Right cardiac atrium (tissue), 5 donors: ENCODE results near the gene NRDE2. TPM values are rescaled to one million over a fixed set of nuclear protein-coding genes. Genes with fewer than 3 reads are reported as not detected.

Experiments
- ATAC-seq, 2 donors: fragments of 200-7000 bp; cut with Tn5 transposase; one replicate each; pipeline versions ENCODE4 v1.8.0 to v1.9.1; 2020; ENCODE audit warnings: moderate library complexity in 2 of 2, mild to moderate bottlenecking in 1 of 2
- DNase-seq, 3 donors: peaks; one replicate each; pipeline ENCODE4 v3.0.0-alpha.2; 2020
- H3K27ac ChIP-seq: one replicate; pipeline ENCODE4 v1.5.1; 2013; ENCODE audit warnings: mild to moderate bottlenecking, low read length, control low read depth, moderate library complexity
- H3K27me3 ChIP-seq: one replicate; pipeline ENCODE4 v1.6.1; 2013; ENCODE audit not compliant: control insufficient read depth, insufficient read depth
- H3K4me1 ChIP-seq: one replicate; pipeline ENCODE4 v1.6.1; 2013; ENCODE audit warnings: low read length; ENCODE audit not compliant: control insufficient read depth, insufficient read depth
- H3K4me3 ChIP-seq: one replicate; pipeline ENCODE4 v1.5.1; 2013; ENCODE audit warnings: low read length, control low read depth
- H3K9me3 ChIP-seq: one replicate; pipeline ENCODE4 v1.6.1; 2013; ENCODE audit warnings: low read length; ENCODE audit not compliant: control insufficient read depth
- WGBS: extraction: QIAGEN DNeasy Blood & Tissue Kit; methylation state at CpG from one replicate; pipeline ENCODE4 v1.1.7; 2013; 5-methylcytosine and 5-hydroxymethylcytosine counted together
- intact Hi-C, 4 donors: fragments of 100-400 bp; cut with DNase I; formaldehyde crosslinking; loops; one replicate each; pipeline versions ENCODE4 v1.11.0 to v1.14.0; 2022 to 2023
- polyA plus RNA-seq: library from polyadenylated mRNA; stranded (reverse); fragments of 200-250 nt; gene quantifications from one replicate; pipeline ENCODE4 v1.2.3, GENCODE V29; 2013
- total RNA-seq, 4 donors: library from RNA; stranded (reverse); fragmentation: NEBNext Ultra II Directional; extraction: Animal tissue kit (Norgen Biotek cat#: 25700); gene quantifications; one replicate each; pipeline ENCODE4 v1.2.1, GENCODE V29; 2021
- donor health status: healthy with polysubstance abuse.
- donor health status: DM: no; HTN: yes; CAD: no.
- donor health status: DM: no; HTN: no; CAD: no.
- donor health status: DM: no; HTN: yes; CAD: no; lungs with severe emphysema.
- donor health status: DM: yes; HTN: yes; CAD: no.

Gene NRDE2
- total and polyA plus RNA-seq, 5 donors = 6.2 to 15.3 (median 12.3) TPM

GRCh38 chr14:90361865-90362557, 30.3 kb upstream of the NRDE2 start:
- DNase-seq (no peak), ATAC-seq (no peak)
- intact Hi-C loops = no loop called here
- Histone ChIP-seq H3K4me3 (no peak overlapping the region), H3K27ac (no peak overlapping the region), H3K9me3 (no peaks in the 10 kb centered on the region), H3K27me3 (no peaks in the 10 kb centered on the region), H3K4me1 (no peaks in the 10 kb centered on the region)
- 80% methylated on average over 7 of the region's 7 CpGs for WGBS

GRCh38 chr14:90358359-90358758, 26.6 kb upstream of the NRDE2 start:
- intact Hi-C loops = no loop called here
- WGBS = 87% methylated on average over 4 of the region's 4 CpGs
- no peaks in the 10 kb centered on the region for H3K4me1 ChIP-seq

GRCh38 chr14:90356925-90357324, 25.2 kb upstream of the NRDE2 start:
- no peak for ATAC-seq
- H3K4me1 ChIP-seq = no peaks in the 10 kb centered on the region
- H3K27me3 ChIP-seq = no peaks in the 10 kb centered on the region
- intact Hi-C loops = no loop called here
- 92% methylated on average over 1 of the region's 1 CpG for WGBS
- no peak overlapping the region for H3K27ac ChIP-seq
- no peak for DNase-seq
- no peak overlapping the region for H3K4me3 ChIP-seq
- H3K9me3 ChIP-seq = no peaks in the 10 kb centered on the region

More at GRCh38 chr14:90358359-90358758, 26.6 kb upstream of the NRDE2 start:
- ATAC-seq = no peak
- no peak overlapping the region for H3K4me3 ChIP-seq
- H3K27ac ChIP-seq = no peak overlapping the region
- no peaks in the 10 kb centered on the region for H3K9me3 ChIP-seq
- no peak for DNase-seq
- H3K27me3 ChIP-seq = no peaks in the 10 kb centered on the region

- no peak overlapping the region for H3K27ac ChIP-seq
- 83% methylated on average over 8 of the region's 8 CpGs for WGBS
- H3K4me1 ChIP-seq = no peaks in the 10 kb centered on the region
- no peaks in the 10 kb centered on the region for H3K9me3 ChIP-seq
- no peak for ATAC-seq
- H3K4me3 ChIP-seq = no peak overlapping the region
- intact Hi-C loops = no loop called here
- DNase-seq = no peak
- H3K27me3 ChIP-seq = no peaks in the 10 kb centered on the region
These were observed 24.1 kb upstream of the NRDE2 start for GRCh38 chr14:90355540-90356518.

- Histone ChIP-seq H3K9me3 (no peaks in the 10 kb centered on the region), H3K4me3 (no peak overlapping the region), H3K27me3 (no peaks in the 10 kb centered on the region), H3K4me1 (no peaks in the 10 kb centered on the region), H3K27ac (no peak overlapping the region)
- WGBS = 66% methylated on average over 16 of the region's 16 CpGs
- ATAC-seq (peak; percentile 69 to 93), DNase-seq (peak; percentile 39 to 66 (median 64))
- intact Hi-C loops = no loop called here
These were observed 23.0 kb upstream of the NRDE2 start for GRCh38 chr14:90354551-90355298.

- no peak for ATAC-seq
These were observed 18.0 kb upstream of the NRDE2 start for GRCh38 chr14:90349739-90350138.

GRCh38 chr14:90348270-90348669, 16.5 kb upstream of the NRDE2 start:
- ATAC-seq (no peak), DNase-seq (no peak)
- Histone ChIP-seq H3K27ac (no peak overlapping the region), H3K9me3 (no peaks in the 10 kb centered on the region), H3K4me3 (no peak overlapping the region), H3K4me1 (no peaks in the 10 kb centered on the region), H3K27me3 (no peaks in the 10 kb centered on the region)
- WGBS = 94% methylated on average over 2 of the region's 2 CpGs
- intact Hi-C loops = no loop called here

More at GRCh38 chr14:90349739-90350138, 18.0 kb upstream of the NRDE2 start:
- Histone ChIP-seq H3K4me3 (no peak overlapping the region), H3K27me3 (no peaks in the 10 kb centered on the region), H3K9me3 (no peaks in the 10 kb centered on the region), H3K27ac (no peak overlapping the region), H3K4me1 (no peaks in the 10 kb centered on the region)
- no peak for DNase-seq
- intact Hi-C loops = no loop called here
- WGBS = 31% methylated on average over 4 of the region's 4 CpGs

GRCh38 chr14:90345239-90345557, 13.5 kb upstream of the NRDE2 start:
- Histone ChIP-seq H3K4me1 (no peaks in the 10 kb centered on the region), H3K27ac (no peak overlapping the region), H3K9me3 (no peaks in the 10 kb centered on the region), H3K4me3 (no peak overlapping the region), H3K27me3 (no peaks in the 10 kb centered on the region)
- ATAC-seq (no peak), DNase-seq (no peak)
- intact Hi-C loops = no loop called here

GRCh38 chr14:90344331-90345238, 12.8 kb upstream of the NRDE2 start:
- no peak for ATAC-seq
- 53% methylated on average over 10 of the region's 10 CpGs for WGBS

GRCh38 chr14:90342327-90342726, 10.6 kb upstream of the NRDE2 start:
- no peaks in the 10 kb centered on the region for H3K27me3 ChIP-seq
- H3K4me3 ChIP-seq = no peak overlapping the region
- ATAC-seq (no peak), DNase-seq (no peak)
- H3K4me1 ChIP-seq = no peaks in the 10 kb centered on the region
- intact Hi-C loops = no loop called here
- whole genome bisulfite sequencing = 56% methylated on average over 4 of the region's 4 CpGs
- no peaks in the 10 kb centered on the region for H3K9me3 ChIP-seq
- H3K27ac ChIP-seq = no peak overlapping the region

More at GRCh38 chr14:90344331-90345238, 12.8 kb upstream of the NRDE2 start:
- H3K4me3 ChIP-seq = no peak overlapping the region
- H3K9me3 ChIP-seq = no peaks in the 10 kb centered on the region
- H3K27me3 ChIP-seq = no peaks in the 10 kb centered on the region
- no peak for DNase-seq
- no peak overlapping the region for H3K27ac ChIP-seq
- intact Hi-C loops = no loop called here
- no peaks in the 10 kb centered on the region for H3K4me1 ChIP-seq
